Liver (tissue), 9 donors: ENCODE data around the gene CNOT10. TPM values are rescaled to one million over a fixed set of nuclear protein-coding genes. Genes with fewer than 3 reads are reported as not detected.

ENCODE experiments used
- DNase-seq: peaks from one replicate; pipeline ENCODE4 v3.0.0-alpha.2; 2017; ENCODE audit warnings: low spot score
- H3K27ac ChIP-seq, 2 donors: one replicate each; pipeline ENCODE4 v1.7.0; 2013; ENCODE audit warnings: inconsistent platforms in 2 of 2, low read length in 2 of 2, control low read depth in 1 of 2, low read depth in 1 of 2, mild to moderate bottlenecking in 1 of 2
- H3K27me3 ChIP-seq, 4 donors: one replicate each; pipeline versions ENCODE4 v1.6.1 to v1.7.0; 2013; ENCODE audit warnings: low read length in 3 of 4, inconsistent platforms in 1 of 4, mild to moderate bottlenecking in 1 of 4, moderate library complexity in 1 of 4; ENCODE audit not compliant: control insufficient read depth in 4 of 4, insufficient read depth in 4 of 4
- H3K36me3 ChIP-seq, 4 donors: one replicate each; pipeline versions ENCODE4 v1.6.1 to v1.7.0; 2013; ENCODE audit warnings: low read length in 3 of 4, mild to moderate bottlenecking in 3 of 4, low read depth in 1 of 4, moderate library complexity in 1 of 4; ENCODE audit not compliant: control insufficient read depth in 4 of 4, insufficient read depth in 3 of 4
- H3K4me1 ChIP-seq, 4 donors: one replicate each; pipeline versions ENCODE4 v1.6.1 to v1.7.0; 2013; ENCODE audit warnings: low read length in 3 of 4, mild to moderate bottlenecking in 3 of 4, moderate library complexity in 1 of 4; ENCODE audit not compliant: control insufficient read depth in 4 of 4, insufficient read depth in 4 of 4
- H3K4me3 ChIP-seq, 3 donors: one replicate each; pipeline versions ENCODE4 v1.6.1 to v1.7.0; 2013; ENCODE audit warnings: low read length in 3 of 3, control low read depth in 1 of 3, low read depth in 1 of 3, mild to moderate bottlenecking in 1 of 3
- H3K9ac ChIP-seq, 2 donors: one replicate each; pipeline ENCODE4 v1.7.0; 2013; ENCODE audit warnings: low read length in 2 of 2, mild to moderate bottlenecking in 2 of 2, moderate library complexity in 2 of 2, control low read depth in 1 of 2, low read depth in 1 of 2
- H3K9me3 ChIP-seq, 4 donors: one replicate each; pipeline versions ENCODE4 v1.6.1 to v1.7.0; 2013; ENCODE audit warnings: low read length in 3 of 4; ENCODE audit not compliant: control insufficient read depth in 4 of 4
- CTCF ChIP-seq: fragments of 150-350 bp; IDR thresholded peaks from 2 replicates; pipeline ENCODE4 v1.5.1; 2017; ENCODE audit warnings: improper control_type of control experiment, low read depth, low read length; ENCODE audit not compliant: missing input control
- EGR1 ChIP-seq, 2 donors: IDR thresholded peaks; 2 replicates each; pipeline ENCODE4 v1.6.1; 2016 to 2018; ENCODE audit warnings: antibody characterized with exemption in 2 of 2, low read depth in 2 of 2
- FOXA1 ChIP-seq: IDR thresholded peaks from 2 replicates; pipeline ENCODE4 v1.6.1; 2016; ENCODE audit warnings: antibody characterized with exemption
- FOXA2 ChIP-seq: IDR thresholded peaks from 2 replicates; pipeline ENCODE4 v1.6.1; 2016; ENCODE audit warnings: antibody characterized with exemption
- GABPA ChIP-seq, 2 donors: IDR thresholded peaks in 1 of 2; conservative IDR thresholded peaks in 1 of 2; 2 replicates each; pipeline ENCODE4 v1.6.1; 2016; ENCODE audit warnings: antibody characterized with exemption in 2 of 2, mild to moderate bottlenecking in 1 of 2, moderate library complexity in 1 of 2
- HNF4A ChIP-seq, 2 donors: conservative IDR thresholded peaks; 2 replicates each; pipeline ENCODE4 v1.6.1; 2016; ENCODE audit warnings: antibody characterized with exemption in 2 of 2, mild to moderate bottlenecking in 2 of 2
- HNF4G ChIP-seq: IDR thresholded peaks from 2 replicates; pipeline ENCODE4 v1.6.1; 2016; ENCODE audit warnings: antibody characterized with exemption
- JUND ChIP-seq, 2 donors: IDR thresholded peaks; 2 replicates each; pipeline ENCODE4 v1.6.1; 2016; ENCODE audit warnings: antibody characterized with exemption in 2 of 2
- MAX ChIP-seq: IDR thresholded peaks from 2 replicates; pipeline ENCODE4 v1.6.1; 2016; ENCODE audit warnings: antibody characterized with exemption
- NR2F2 ChIP-seq: IDR thresholded peaks from 2 replicates; pipeline ENCODE4 v1.6.1; 2016; ENCODE audit warnings: antibody characterized with exemption
- RAD21 ChIP-seq, 2 donors: IDR thresholded peaks; 2 replicates each; pipeline ENCODE4 v1.6.1; 2016; ENCODE audit warnings: antibody characterized with exemption in 2 of 2, mild to moderate bottlenecking in 2 of 2
- RXRA ChIP-seq, 2 donors: IDR thresholded peaks; 2 replicates each; pipeline ENCODE4 v1.6.1; 2017 to 2018; ENCODE audit warnings: antibody characterized with exemption in 2 of 2, mild to moderate bottlenecking in 1 of 2
- SP1 ChIP-seq: IDR thresholded peaks from 2 replicates; pipeline ENCODE4 v1.6.1; 2018; ENCODE audit warnings: antibody characterized with exemption, mild to moderate bottlenecking
- YY1 ChIP-seq: IDR thresholded peaks from 2 replicates; pipeline ENCODE4 v1.6.1; 2016; ENCODE audit warnings: antibody characterized with exemption, mild to moderate bottlenecking
- WGBS: extraction: QIAGEN DNeasy Blood & Tissue Kit; methylation state at CpG from one replicate; pipeline ENCODE4 v1.1.7; 2013; 5-methylcytosine and 5-hydroxymethylcytosine counted together
- polyA plus RNA-seq, 2 donors: library from polyadenylated mRNA; stranded (reverse) in 1 of 2; unstranded in 1 of 2; fragments of 200-250 nt in 1 of 2; fragments of >200 nt in 1 of 2; fragmentation: Nextera tagmentation in 1 of 2; extraction: Ambion mirVana in 1 of 2; gene quantifications; one replicate each; pipeline versions ENCODE4 v1.2.1 to v1.2.3, GENCODE V29; 2013 to 2015
- total RNA-seq, 2 donors: library from RNA; depleted of rRNA; stranded (reverse); fragments of >200 nt; gene quantifications; one replicate each; pipeline ENCODE4 v1.2.3, GENCODE V29; 2014
- TF ChIP-seq, protein P1 (sequence below): IDR thresholded peaks from 2 replicates; pipeline ENCODE4 v1.6.1; 2016; ENCODE audit warnings: antibody characterized with exemption
- TF ChIP-seq, protein P2 (sequence below): IDR thresholded peaks from 2 replicates; pipeline ENCODE4 v1.6.1; 2016; ENCODE audit warnings: antibody characterized with exemption, mild to moderate bottlenecking
- TF ChIP-seq, protein P3 (sequence below): IDR thresholded peaks from 2 replicates; pipeline ENCODE4 v1.6.1; 2016; ENCODE audit warnings: antibody characterized with exemption
- donor health status: healthy.
- donor health status: healthy.
- donor health status: healthy.
- donor health status: healthy.
- donor health status: healthy.

The CNOT10 gene
- total and polyA plus RNA-seq, 4 donors: 6.7 to 19.6 (median 11.1) TPM

DNA sequence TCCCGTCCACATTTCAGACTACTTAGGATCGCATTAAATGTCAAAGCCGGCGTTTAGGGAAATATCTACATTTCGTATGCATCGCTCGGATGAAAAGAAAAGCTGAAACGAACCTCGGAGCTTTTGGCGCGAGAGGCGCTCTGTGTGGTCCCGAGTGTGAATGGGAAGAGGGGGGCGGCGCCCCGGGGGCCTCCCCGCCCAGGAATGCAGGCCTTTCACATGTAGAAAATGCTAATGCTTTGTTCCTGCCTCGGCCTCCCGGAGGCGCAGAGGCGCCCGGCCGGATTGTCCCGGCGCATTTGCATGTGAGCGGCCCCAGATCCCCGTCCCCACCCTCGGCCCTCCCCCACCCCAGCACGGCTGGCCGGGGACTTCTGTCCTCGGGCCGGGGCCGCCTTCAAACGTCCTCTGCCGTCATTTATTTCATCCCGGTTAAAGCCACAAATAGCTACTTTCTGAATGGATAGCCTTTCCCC is 95.8 kb downstream of the CNOT10 start:
- no peak overlapping the region for H3K27ac ChIP-seq
- peak; percentile 50 for DNase-seq

More for the DNA sequence above, 95.8 kb downstream of the CNOT10 start:
- H3K9ac ChIP-seq: no peak overlapping the region
- TF ChIP-seq MAX (no peak), YY1 (no peak), HNF4A (conservative IDR thresholded peaks at IDR 0.05) (no peak), RAD21 (IDR thresholded peaks at IDR 0.05) (no peak), HNF4G (no peak), SP1 (no peak), JUND (IDR thresholded peaks at IDR 0.05) (no peak), FOXA2 (no peak), FOXA1 (no peak), NR2F2 (no peak), CTCF (no peak), GABPA (IDR thresholded peaks at IDR 0.05 in 1 of 2, conservative IDR thresholded peaks at IDR 0.05 in 1 of 2) (no peak), RXRA (IDR thresholded peaks at IDR 0.05) (no peak), EGR1 (IDR thresholded peaks at IDR 0.05; ENCODE audit: low read depth in 2 of 2) (no peak)
- TF ChIP-seq, protein P1, sequence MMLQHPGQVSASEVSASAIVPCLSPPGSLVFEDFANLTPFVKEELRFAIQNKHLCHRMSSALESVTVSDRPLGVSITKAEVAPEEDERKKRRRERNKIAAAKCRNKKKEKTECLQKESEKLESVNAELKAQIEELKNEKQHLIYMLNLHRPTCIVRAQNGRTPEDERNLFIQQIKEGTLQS: no peak
- TF ChIP-seq, protein P2, sequence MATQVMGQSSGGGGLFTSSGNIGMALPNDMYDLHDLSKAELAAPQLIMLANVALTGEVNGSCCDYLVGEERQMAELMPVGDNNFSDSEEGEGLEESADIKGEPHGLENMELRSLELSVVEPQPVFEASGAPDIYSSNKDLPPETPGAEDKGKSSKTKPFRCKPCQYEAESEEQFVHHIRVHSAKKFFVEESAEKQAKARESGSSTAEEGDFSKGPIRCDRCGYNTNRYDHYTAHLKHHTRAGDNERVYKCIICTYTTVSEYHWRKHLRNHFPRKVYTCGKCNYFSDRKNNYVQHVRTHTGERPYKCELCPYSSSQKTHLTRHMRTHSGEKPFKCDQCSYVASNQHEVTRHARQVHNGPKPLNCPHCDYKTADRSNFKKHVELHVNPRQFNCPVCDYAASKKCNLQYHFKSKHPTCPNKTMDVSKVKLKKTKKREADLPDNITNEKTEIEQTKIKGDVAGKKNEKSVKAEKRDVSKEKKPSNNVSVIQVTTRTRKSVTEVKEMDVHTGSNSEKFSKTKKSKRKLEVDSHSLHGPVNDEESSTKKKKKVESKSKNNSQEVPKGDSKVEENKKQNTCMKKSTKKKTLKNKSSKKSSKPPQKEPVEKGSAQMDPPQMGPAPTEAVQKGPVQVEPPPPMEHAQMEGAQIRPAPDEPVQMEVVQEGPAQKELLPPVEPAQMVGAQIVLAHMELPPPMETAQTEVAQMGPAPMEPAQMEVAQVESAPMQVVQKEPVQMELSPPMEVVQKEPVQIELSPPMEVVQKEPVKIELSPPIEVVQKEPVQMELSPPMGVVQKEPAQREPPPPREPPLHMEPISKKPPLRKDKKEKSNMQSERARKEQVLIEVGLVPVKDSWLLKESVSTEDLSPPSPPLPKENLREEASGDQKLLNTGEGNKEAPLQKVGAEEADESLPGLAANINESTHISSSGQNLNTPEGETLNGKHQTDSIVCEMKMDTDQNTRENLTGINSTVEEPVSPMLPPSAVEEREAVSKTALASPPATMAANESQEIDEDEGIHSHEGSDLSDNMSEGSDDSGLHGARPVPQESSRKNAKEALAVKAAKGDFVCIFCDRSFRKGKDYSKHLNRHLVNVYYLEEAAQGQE: no peak
- TF ChIP-seq, protein P3, sequence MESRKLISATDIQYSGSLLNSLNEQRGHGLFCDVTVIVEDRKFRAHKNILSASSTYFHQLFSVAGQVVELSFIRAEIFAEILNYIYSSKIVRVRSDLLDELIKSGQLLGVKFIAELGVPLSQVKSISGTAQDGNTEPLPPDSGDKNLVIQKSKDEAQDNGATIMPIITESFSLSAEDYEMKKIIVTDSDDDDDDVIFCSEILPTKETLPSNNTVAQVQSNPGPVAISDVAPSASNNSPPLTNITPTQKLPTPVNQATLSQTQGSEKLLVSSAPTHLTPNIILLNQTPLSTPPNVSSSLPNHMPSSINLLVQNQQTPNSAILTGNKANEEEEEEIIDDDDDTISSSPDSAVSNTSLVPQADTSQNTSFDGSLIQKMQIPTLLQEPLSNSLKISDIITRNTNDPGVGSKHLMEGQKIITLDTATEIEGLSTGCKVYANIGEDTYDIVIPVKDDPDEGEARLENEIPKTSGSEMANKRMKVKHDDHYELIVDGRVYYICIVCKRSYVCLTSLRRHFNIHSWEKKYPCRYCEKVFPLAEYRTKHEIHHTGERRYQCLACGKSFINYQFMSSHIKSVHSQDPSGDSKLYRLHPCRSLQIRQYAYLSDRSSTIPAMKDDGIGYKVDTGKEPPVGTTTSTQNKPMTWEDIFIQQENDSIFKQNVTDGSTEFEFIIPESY: no peak
- H3K4me1 ChIP-seq: peaks cover 6 to 13% (median 9%) of the 10 kb centered on the region in 4 donors
- H3K9me3 ChIP-seq: no peaks in the 10 kb centered on the region
- H3K36me3 ChIP-seq: no peaks in the 10 kb centered on the region
- no peaks in the 10 kb centered on the region for H3K27me3 ChIP-seq
- peak overlapping the region; percentile 53 to 85 (median 76) for H3K4me3 ChIP-seq
- 7% methylated on average over 36 of the region's 36 CpGs for WGBS
